Colon (tissue), 2 donors: Measurements from ENCODE around the gene KCNH8.

Source experiments
- FAIRE-seq: peaks from 2 replicates; lab custom pipeline; 2012; peaks lifted over from hg19 to GRCh38; lab: Jason Lieb, UNC
- donor health status: control.
- donor health status: control.

Gene KCNH8

DNA sequence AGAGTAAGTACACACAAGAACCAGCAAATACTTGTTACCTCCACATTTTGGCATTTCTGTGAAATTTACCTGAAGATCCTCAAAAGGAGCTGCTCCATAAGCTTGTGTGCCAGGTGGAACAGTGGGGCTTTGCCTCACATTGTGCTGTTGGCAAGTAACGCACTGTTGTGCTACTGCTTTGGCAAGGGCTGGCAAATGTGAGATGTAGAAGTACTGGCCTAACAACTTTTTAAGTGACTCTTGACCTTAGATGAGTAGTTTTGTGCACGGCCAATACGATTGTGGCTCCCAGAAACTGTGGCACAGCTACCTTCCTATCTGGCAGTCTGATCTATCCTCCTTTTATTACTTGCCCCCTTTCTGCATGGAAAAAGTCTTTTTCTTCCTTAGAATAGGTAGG lies 337.0 kb downstream of the KCNH8 start:
- no peak for FAIRE-seq

DNA sequence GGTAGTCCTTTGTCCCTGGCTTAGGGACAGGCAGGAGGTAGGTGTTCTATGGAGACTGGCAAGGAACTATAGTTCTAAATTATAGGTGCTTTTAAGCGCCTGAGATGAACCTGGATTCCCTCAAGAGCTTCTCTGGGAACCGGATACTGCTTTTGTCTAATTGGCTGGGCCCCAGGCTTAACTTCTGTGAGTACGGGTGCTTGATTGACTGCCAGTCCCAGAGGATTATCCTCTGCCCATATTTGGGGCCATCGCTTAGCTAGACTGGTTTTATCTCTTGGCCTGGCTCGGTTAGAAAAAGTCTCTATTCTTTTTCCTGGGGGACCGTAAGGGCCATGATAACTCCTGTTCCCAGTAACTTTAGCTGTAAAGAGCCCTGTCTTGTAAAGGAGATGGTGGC lies 339.1 kb downstream of the KCNH8 start:
- no peak for FAIRE-seq

DNA sequence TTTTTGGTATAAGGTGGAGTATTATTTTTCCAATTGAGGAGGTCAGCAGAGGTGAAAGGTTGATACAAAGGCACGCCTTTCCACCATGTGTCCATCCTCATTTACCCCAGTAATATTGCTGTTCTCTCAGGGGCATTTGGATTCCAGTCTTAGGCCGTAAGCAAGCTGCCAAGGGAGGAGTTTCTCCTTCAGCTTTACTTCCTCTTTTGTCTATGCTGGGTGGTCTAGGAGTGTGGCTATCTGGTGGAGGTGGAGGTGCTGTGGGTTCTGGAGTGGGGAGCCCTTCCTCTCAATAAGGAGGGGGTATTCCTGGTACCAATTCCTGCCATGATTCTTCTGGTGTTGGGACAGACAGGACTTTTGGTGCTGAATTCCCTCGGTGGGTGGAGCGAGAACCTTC lies 340.6 kb downstream of the KCNH8 start:
- no peak for FAIRE-seq

- FAIRE-seq, result no peak
Observed at GRCh38 chr3:19489936-19490335, 341.6 kb downstream of the KCNH8 start.

DNA sequence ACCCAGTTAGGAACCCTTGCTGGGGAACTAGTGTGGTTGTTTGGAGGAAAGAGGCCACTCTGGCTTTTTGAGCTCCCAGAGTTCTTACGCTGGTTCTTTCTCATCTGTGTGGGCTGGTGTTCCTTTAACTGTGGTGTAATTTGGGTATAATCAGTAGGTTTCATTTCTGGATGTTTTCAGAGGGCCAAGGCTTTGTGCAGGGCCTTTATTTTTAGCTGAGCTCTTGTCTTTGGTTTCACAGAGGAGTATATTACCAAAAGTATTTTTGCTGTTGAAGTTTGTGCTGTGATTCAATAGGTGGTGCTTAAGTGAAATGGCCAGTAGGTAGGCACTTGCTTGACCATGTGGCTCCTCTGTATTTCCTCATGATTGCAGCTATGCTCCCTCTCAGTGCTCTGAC lies 357.9 kb downstream of the KCNH8 start:
- FAIRE-seq, result no peak

GRCh38 chr3:19522305-19522704 lies 374.0 kb downstream of the KCNH8 start:
- no peak for FAIRE-seq

DNA sequence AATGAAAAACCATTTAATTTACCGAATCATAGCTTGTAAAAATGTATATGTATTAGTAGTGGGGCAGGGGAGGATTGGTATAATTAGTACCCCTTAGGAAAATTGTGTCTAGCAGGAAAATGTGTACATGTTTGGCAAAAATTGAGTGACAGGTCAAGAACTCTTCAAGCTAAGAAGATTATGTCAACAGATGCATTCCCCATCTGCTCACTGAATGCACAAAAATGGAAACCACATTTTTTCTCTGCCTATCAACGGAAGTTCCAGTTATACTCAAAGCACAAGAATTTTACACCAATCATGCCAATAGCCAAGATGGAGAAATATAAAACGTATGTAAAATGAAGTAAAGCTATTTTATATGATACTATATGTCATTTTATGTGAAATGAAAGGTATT lies 377.8 kb downstream of the KCNH8 start:
- FAIRE-seq, result no peak

GRCh38 chr3:19527746-19528145 lies 379.4 kb downstream of the KCNH8 start:
- no peak for FAIRE-seq

DNA sequence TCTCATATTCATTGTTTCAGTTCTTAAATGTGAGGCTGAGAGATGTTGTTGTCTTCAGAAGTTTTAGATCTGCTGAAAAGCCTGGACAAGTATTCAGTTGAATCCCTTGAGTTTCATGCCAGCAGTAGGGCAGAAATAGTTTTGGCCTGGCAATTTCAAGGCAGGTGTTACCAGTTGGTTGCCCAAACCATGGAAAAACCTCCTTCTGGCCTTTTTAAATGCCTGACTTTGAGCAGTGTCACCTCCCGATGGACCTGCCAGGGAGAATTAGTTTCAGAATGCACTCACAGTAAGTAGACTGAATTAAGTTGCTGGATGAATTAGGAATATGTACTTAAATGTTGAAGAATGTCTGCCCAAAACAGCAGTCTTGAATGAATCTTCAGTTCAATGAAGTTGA lies 383.1 kb downstream of the KCNH8 start:
- no peak for FAIRE-seq

- no peak for FAIRE-seq
Observed at GRCh38 chr3:19539518-19540392, 391.4 kb downstream of the KCNH8 start.

- no peak for FAIRE-seq
Observed at GRCh38 chr3:19540464-19540863, 392.2 kb downstream of the KCNH8 start.

- no peak for FAIRE-seq
Observed at GRCh38 chr3:19541284-19541683, 393.0 kb downstream of the KCNH8 start.

GRCh38 chr3:19543212-19543841 lies 395.0 kb downstream of the KCNH8 start:
- FAIRE-seq, result no peak

DNA sequence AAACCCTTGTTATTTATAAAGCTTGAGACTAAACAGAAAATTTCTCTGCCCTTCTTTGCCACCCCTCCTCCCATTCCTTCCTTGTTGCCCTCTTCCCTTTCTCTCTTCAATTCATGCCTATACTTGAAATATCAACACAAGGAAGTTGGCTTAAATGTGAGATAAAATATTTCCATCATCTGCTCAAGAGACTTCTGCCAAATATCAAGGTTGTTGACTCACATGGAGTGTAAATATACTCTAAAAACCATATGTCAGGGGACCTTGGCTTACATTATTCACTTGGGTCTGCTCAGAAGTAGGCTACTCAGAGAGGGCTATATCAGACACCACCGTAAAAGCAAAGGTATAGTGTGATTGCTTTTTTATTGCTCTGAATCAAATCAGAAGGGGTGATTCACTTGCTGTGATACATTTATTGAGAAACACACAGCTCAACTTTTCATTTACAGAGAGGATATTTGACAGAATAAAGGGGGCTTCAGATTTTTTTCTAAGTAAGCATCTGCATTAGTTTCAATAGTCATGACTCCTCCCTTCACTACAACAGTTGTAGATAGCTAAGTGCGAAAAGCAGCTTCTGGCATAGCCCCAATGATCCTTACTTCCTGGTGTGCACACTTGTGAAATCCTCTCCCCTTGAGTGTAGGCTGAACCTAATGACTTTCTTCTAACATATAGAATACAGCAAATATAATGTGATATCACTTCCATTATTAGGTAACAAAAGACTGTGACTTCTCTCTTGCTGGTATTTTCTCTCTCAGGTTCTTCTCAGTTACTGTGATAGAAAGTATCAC lies 399.6 kb downstream of the KCNH8 start:
- no peak for FAIRE-seq

DNA sequence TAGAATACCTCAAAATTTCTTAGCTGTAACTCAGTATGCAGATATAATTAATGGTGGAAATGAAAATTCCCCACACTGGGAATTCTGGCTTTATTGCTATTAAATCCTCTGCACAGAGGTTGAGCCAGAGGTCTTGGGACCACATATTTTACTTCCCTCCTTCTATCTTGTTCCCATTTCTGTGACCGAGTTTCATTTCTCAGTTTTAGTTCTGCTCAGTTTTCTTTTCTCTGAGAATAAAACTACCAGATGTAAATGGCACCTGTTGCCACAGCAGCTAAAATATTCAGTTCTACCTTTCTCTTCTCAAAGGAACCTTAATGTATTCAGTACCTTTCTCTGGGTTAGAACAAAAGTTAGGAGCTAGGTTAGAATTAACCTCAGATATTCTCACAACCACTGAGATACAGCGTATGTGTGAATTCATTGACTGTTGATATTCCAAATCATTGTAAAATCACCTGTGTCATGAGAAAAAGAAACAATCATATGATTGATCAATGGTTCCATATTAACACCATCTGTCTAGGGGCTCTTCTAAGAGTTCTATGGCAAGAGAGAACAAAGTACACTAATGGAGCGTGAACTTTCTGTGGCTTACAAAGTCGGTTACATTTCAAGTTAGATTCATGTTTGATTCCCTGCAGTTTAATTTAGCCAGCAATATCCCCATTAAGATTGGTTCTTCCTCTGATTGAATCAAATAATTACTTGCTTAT lies 411.6 kb downstream of the KCNH8 start:
- no peak for FAIRE-seq

DNA sequence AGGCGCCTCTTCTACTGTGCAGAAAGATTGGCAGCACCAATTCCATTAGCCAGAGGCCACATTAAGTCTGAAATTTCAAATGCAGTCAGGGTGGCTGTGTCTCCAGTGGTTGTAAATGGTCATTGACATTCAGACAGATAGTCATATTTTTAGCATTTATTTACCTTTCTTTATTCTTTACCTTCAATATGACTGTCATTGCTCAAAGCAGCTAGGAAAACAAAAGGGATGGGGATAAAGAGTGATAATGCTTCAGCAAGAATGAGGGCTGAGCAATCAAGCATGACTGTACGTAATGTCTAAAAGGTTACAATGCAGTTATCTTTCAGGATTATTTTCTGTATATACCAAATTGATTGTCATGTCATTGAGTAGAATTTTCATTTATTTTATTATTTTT lies 425.3 kb downstream of the KCNH8 start:
- no peak for FAIRE-seq

DNA sequence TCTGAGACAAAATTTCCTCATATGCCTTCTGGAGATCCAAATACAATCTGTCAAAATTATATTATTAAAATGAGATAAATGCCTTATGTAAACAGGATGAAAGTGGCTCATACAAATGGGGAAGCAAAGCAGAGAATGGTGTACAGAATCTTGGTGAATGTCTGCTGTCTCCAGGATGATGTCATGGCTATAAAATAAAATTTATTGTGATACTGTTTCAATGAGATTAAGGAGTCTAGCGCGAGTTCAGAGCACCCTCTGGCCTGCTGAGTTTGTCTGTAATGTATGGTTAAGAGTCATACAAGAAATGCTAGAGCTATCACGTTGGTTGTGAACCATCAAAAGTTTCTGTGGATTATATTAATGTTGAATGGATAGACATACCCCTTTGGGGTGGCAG lies 426.0 kb downstream of the KCNH8 start:
- no peak for FAIRE-seq

- no peak for FAIRE-seq
Observed at GRCh38 chr3:19576343-19576742, 428.0 kb downstream of the KCNH8 start.
